NAMALWA (cell line): Measurements from ENCODE around the gene BLTP3B.
A peak's percentile ranks its signal among the peaks of the same experiment; 100 is the strongest.
"Not testable (repeated sequence)": the region's sequence is repeated elsewhere in the genome, so short reads cannot be mapped to it uniquely, and the experiment has no call there.

Source experiments
- DNase-seq: peaks from one replicate; pipeline ENCODE4 v3.0.0-alpha.2; 2015; ENCODE audit warnings: low spot score

Gene BLTP3B

DNA sequence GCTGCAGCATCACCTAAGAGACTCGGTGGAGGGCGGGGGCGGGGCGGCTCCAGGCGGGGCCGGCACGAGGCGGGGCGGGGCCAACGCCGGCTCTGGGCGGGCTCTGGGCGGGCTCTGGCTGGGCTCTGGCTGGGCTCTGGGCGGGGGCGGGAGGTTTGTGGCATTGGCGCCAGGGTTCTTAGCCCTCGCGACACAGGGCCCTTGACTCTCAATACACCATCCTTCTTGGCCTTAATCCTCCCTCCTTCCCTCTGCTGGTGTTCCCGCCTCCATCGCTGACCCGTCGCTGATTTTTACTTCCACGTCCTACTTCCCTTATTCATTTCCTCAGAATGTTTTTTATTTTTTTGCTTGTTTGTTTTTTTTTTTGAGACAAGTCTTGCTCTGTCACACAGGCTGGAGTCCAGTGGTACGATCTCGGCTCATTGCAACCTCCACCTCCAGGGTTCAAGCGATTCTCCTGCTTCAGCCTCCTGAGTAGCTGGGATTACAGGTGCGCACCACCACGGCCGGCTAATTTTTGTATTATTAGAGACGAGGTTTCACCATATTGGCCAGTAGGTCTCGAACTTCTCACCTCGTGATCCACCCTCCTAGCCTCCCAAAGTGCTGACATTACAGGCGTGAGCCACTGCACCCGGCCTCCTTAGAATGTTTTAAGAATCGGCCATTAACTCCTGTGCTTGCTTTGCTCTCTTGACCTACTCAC lies at the start of gene BLTP3B:
Gene BLTP3B, minus strand, starts transcription at position 24 of the 709 bp plus-strand sequence. CDS start 239 bp downstream, outside the sequence.
- peak; percentile 83 for DNase-seq

DNA sequence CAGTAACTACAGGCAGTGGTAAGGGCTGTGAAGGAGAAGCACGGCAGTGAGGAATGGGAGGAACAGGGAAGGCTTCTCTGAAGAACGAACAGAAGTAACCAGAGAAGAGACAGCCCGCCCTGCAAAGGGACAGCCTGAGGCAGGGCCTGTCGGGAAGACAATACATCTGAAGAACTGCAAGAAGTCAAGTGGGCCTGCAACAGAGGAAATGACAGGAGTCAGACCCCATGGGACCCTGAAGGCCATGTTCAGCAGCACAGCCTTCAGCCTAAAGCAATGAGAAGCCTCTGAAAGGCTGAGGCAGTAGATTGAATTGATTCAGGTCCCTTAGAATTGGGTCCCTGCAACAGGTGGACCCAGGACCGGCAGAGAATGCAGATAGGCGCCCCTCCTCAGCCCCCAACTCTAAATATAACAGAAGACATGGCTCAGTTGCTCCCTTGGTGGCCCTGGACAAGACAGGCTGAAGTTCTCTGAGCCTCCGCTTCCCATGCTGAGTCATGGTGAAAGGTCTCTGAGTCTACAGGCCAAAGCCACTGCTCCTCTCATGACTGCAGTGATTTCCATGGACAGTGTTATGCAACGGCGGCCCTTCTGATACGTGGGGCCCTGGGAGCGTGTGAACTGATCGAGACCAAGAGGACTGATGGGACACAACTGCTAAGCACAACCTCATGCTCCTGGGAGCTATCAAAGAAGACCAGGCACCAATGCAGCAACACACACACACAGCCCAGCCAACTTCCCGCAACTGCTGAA lies 47.1 kb upstream of the BLTP3B start:
- no peak for DNase-seq

GRCh38 chr12:100188888-100189635 lies 46.4 kb upstream of the BLTP3B start:
- DNase-seq, result not testable (repeated sequence)

GRCh38 chr12:100187857-100188519 lies 45.3 kb upstream of the BLTP3B start:
- no peak for DNase-seq

- DNase-seq, result no peak
These were observed 44.4 kb upstream of the BLTP3B start for GRCh38 chr12:100187068-100187467.

DNA sequence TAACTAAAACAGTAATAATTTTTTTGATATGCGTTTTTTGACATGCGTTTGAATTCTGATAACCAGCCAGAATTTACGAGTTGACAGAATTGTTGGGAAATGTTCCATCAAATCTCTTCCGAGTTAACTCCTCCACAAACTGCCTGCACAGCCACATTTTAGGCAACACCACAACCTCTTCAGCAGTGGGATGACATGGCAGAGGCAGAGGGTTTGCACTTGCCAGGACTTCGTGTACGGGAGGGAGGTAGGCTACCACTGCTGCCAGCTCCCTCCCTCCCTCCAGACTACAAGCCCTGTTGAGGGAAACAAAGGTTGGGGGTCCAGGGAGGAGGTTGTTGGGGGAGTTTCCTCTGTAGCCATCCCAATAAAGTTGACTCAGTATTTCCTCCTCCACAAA lies 43.4 kb upstream of the BLTP3B start:
- no peak for DNase-seq

GRCh38 chr12:100185361-100185894 lies 42.8 kb upstream of the BLTP3B start:
- no peak for DNase-seq

- no peak for DNase-seq
These were observed 42.0 kb upstream of the BLTP3B start for GRCh38 chr12:100184549-100185145.

DNA sequence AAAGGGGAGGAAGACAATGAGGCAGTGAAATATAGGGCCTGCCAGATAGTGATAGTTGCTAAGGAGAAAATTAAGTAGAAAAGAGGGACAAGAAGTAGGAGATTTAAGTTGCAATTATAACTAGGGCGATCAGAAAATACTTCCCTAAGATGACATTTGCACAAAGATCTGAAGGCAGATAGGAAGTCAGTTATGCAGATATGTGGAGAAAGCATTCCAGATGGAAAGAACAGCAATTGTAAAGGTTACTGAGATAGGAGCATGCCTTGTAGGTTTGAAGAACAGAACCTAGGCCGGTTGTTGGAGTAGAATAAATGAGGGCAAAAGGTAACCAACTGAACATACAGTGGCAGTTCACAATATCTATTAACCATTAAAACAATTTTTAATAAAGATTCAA lies 36.6 kb upstream of the BLTP3B start:
- no peak for DNase-seq

GRCh38 chr12:100176493-100176892 lies 33.8 kb upstream of the BLTP3B start:
- not testable (repeated sequence) for DNase-seq

DNA sequence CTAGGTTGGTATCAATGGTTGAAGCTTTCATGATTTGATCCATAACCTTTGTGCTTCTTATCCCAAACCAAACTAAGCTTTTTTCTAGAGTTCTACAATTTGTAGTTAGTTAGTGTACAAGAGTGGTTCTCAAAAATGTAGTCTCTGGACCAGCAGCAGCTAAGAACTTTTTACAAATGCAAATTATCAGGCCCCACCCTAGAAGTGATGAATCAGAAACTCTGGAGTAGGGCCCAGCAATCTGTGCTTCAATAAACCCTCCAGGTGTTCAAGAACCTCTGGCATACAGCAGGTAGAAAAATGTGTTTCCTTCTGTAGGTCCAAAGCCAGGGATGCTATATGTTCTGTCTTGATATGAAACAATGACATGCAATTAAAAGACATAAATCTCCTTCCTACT lies 31.8 kb upstream of the BLTP3B start:
- DNase-seq, result no peak

GRCh38 chr12:100173111-100173510 lies 30.4 kb upstream of the BLTP3B start:
- no peak for DNase-seq

- no peak for DNase-seq
These were observed 28.6 kb upstream of the BLTP3B start for GRCh38 chr12:100171248-100171647.

DNA sequence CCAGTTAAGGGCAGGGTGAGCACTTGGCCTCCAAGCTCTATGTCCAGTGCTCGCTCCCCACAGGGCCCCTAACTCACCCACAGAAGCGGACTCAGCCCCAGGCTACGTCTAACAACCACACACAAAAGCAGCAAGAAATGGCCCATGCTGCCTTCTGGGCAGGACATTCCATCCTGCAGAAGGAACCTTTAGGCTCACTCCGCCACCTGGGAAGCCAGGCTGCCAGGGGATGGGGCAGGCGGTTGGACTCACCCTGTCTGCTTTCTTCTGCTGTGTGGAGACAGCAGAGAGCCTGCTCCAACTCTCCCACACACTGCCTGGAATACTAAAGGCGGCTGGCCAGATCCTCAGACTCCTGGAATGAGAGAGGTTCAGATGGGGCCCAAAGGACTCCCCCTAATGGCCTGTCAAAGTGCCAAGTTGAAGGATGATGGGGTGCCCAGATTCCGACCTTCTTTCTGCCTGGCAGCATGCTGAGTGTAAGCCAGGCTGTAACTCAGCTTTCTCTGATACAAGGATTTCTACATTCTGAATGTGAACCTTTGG lies 27.7 kb upstream of the BLTP3B start:
- DNase-seq, result no peak

GRCh38 chr12:100169345-100169744 lies 26.7 kb upstream of the BLTP3B start:
- DNase-seq, result no peak

DNA sequence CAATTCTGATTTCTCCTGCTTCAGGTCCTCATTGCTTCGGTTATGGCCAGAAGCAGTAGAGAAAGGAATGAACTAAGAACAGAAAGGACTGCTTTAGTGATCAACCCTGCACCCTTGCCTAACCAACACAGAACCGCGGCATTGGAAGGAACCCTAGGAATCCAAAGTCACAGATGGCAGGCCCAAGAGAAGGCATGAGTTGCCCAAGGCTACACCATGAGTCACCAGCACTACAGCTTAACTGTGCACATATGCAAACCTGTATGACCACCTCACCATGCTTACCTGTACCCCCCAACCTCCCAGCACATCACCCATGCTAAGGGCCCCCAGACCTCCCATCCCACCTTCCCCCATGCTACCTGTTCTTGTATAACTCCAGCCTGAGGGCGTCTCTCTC lies 25.9 kb upstream of the BLTP3B start:
- no peak for DNase-seq

DNA sequence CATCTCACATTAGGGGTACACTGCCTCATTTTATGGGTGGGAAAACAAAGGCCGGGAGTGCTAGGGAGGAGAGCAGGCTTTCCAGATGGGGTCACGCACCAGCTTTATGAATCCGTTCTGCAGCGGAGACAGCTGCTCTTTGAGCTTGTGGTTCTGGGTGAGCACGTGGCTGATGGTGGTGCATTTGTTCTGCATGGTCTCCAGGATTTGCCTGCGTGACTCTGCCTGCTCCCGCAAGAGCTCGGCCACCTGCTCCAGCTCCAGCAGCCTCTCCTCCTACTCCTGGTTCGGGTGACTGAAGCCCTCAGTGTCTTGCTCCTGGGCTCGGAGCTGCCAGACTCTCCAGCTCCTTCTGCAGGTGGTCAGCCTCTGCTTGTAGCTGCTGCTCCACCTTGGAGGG lies 23.6 kb upstream of the BLTP3B start:
- no peak for DNase-seq

GRCh38 chr12:100165356-100165755 lies 22.7 kb upstream of the BLTP3B start:
- DNase-seq, result no peak

DNA sequence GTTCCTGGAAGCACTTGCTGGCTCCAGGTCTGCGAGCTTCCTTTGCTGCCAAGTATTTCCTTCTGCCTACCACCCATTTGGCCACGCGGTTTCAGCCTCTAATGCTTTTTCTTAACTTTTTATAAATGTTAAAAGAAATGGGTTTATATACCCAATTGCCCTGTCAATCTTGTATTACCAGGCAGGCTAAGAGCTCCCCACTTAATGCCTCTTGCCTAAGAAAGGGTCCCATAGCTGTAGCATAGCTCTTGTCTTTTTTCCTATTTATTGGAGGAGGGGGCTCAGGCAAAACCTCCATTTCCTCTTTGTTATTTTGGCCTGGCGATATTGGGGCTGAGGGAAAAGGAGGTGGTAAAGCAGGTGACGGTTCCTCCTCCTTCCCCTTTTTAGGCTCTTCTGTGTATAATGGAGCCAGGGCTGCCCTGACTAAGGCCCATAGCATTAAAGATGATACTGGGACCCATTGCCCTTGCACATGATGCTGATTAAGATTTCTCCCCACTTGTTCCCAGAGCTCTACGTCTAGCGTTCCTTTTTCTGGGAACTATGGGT lies 21.6 kb upstream of the BLTP3B start:
- no peak for DNase-seq

DNA sequence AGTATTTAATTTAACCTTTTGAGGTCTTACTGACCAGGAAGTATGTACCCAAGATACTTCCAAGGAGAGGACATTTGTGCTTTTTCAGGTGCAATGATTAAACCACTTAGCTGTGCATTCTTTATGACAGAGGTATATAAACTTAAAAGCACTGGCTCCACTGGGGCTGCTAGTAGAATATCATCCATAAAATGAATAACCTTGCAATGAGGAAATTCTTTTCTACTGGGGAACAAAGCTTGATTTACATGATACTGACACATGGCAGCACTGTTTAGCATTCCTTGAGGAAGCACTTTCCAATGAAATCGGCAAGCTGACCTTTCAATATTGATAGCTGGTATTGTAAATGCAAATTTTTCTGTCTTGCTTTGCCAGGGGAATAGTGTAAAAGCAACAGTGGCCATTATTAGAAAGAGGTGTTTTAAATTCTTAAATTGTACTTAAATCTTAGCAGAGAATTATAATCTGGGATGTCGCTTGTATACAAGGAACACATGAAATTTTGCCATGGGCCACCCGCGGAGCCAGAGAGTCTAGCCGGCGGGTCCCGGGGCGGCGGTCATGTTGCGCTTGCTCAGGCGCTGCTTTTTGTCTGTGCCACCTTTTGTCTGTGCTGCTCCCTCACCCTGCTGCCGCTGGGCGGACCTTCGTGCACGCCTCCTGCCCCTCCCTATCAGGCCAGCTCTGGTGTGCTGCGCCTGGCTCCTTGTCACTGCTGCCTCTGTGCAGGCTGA lies 20.9 kb upstream of the BLTP3B start:
- peak; percentile 68 for DNase-seq
